Vagina (tissue), 2 donors: ENCODE data around the gene SCYGR3.

Experiments used
- CTCF ChIP-seq, 3 experiments: fragments of 450-650 bp in 2 of 3; fragments of 200-600 bp in 1 of 3; sonication (generic) in 1 of 3; IDR thresholded peaks; one replicate each; pipeline ENCODE4 v1.5.1; 2017 to 2019; ENCODE audit warnings: antibody characterized with exemption in 3 of 3, mild to moderate bottlenecking in 2 of 3, moderate library complexity in 2 of 3
- POLR2A ChIP-seq, 2 donors: fragments of 450-650 bp; IDR thresholded peaks; one replicate each; pipeline ENCODE4 v1.6.1; 2017; ENCODE audit warnings: antibody characterized with exemption in 2 of 2, mild to moderate bottlenecking in 2 of 2, moderate library complexity in 2 of 2

GRCh38 chr2:227661025-227661649 lies 46.5 kb upstream of the SCYGR3 start:
- TF ChIP-seq CTCF (IDR thresholded peaks at IDR 0.05): no peak
- TF ChIP-seq POLR2A (IDR thresholded peaks at IDR 0.05): no peak
